ENCODE data around the gene HNRNPL.

- TF ChIP-seq ZNF764 (CRISPR knock-in tag; IDR thresholded peaks at IDR 0.05; ENCODE audit: low read depth) (no peak), TAF1 (IDR thresholded peaks at IDR 0.05; ENCODE audit: control insufficient read depth, extremely low read depth, insufficient read depth, low read length, severe bottlenecking) (no peak)
These were observed 20.2 kb upstream of the HNRNPL start for GRCh38 chr19:38869836-38870607.
